Activated T-cell treated with anti-CD3 and anti-CD28 coated beads, Interleukin-2, amount 50 U/mL, for 48 hours (primary cell): ENCODE measurements around the gene FYTTD1.
"Not testable (repeated sequence)": the region's sequence is repeated elsewhere in the genome, so short reads cannot be mapped to it uniquely, and the experiment has no call there.

Experiments
- DNase-seq, 2 experiments: peaks; one replicate each; pipeline ENCODE4 v3.0.0-alpha.2; 2020

Gene FYTTD1

DNA sequence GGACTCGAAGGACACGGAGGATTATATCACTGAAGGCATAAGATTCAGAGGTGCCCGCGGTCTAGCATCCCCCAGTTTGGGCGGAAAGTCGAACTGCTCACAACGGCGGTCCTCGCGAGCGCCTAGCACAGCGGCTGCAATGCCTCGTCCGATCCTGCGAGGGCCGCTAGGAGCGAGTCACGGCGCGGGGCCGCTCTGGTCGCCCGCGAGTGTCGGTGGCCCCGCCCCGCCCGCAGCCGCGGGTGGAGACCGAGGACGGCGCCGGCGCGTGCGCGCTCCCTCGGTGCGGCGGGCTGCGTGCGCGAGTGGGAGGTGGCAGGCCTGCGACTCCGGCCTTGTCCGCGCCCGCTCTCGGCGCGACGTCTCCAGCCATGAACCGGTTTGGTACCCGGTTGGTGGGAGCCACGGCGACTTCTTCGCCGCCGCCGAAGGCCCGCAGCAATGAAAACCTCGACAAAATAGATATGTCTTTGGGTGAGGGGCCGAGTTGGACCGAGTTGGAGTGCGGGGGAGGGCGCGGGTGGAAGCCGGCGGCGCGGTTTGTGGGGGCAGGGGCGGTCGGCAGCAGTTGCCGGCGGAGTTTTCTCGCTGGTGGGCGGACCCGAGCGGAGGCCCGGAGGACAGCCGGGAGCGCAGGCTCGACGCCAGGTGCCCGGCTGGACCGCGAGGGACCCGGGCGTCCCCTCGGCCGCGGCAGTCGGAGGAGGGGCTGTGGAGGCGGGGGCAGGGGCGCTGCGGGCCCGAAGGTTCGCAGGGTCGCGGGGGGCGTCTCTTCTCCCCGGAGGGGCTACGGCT lies at the start of gene FYTTD1:
TSS of gene FYTTD1 (plus strand) at position 283 of the 795 bp plus-strand sequence. CDS start at position 372, 89 bp downstream.
- peak; percentile 86 to 91 for DNase-seq

GRCh38 chr3:197700095-197700494 lies 49.6 kb upstream of the FYTTD1 start:
- no peak for DNase-seq

DNA sequence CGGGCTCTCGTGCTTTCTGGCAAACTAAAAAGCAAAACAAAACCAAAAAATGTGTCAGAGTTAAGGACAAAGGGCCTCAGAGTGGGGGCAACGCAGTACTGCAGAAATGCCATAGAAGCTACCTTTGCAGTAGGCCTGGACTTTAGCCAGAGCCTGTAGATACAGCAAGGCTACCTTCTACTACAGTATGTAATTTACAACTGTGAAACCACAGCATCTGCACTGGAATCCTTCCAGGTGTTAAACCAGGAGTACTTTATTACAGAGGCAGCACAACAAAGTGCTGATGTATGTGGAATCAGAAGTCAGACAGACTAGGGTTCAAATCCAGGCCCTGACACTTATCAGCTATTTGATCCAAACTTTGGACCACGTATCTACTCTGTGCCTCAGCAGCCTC lies 47.8 kb upstream of the FYTTD1 start:
- DNase-seq, result no peak

- no peak for DNase-seq
These were observed 43.0 kb upstream of the FYTTD1 start for GRCh38 chr3:197706658-197707057.

DNA sequence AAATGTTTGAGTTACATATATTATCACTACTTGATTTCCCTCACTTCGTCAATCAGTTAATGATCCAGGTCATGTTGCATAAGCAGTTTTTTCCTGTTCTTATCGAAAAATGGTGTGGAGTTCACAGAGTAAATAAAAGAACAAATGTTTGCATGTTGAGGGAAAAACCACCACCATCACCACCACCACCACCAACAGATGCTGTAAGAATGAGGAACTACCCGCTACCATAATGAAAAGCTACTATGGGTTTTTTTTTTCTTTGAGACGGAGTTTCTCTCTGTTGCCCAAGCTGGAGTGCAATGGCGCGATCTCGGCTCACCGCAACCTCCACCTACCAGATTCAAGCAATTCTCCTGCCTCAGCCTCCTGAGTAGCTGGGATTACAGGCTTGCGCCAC lies 40.5 kb upstream of the FYTTD1 start:
- DNase-seq, result no peak

DNA sequence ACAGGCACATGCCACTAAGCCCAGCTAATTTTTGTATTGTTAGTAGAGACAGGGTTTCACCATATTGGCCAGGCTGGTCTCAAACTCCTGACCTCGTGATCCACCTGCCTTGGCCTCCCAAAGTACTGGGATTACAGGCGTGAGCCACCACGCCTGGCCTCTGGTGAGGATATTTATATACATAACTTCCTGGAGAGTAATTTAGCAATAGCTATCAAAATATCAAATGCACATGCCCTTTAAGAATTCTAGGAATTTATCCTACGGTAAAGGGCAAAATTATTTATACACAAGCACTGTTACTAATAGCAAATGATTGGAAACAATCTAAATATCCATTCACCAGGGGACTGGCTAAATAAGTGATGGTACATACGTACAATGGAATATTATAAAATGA lies 38.7 kb upstream of the FYTTD1 start:
- DNase-seq, result not testable (repeated sequence)

DNA sequence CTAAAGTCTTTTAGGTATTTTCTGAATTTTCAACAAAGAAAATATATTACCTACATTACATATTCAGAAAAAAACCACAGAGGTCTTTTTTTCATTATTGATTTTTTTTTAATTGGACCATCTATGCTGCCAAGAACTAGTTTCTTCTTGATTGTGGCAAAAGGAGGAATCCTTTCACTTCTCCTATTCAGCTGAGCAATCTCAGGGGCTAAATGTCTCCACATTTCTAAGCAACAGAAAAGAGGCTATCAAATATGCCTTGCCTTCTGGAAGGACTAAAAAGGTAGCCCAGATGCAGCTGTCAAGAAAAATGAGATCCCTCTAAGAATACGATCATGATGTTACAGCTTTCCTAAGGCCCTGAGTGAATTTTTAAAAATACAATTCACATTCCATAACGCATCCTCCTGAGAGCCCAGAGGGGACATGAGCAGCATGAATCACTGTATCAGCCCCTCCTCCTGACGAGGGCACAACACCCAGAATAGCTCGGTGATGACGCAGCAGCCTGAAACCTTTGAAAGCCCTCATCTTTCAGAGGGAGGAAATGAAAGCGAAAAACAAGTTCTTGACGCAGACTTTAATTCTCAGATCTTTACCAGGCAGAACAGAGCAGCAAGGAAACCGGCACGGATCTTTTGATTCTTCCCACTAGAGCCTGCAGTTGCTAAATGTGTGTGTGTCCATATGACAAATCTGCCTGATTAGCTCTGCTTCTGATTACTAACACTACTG lies 37.5 kb upstream of the FYTTD1 start:
- DNase-seq, result peak; percentile 87

DNA sequence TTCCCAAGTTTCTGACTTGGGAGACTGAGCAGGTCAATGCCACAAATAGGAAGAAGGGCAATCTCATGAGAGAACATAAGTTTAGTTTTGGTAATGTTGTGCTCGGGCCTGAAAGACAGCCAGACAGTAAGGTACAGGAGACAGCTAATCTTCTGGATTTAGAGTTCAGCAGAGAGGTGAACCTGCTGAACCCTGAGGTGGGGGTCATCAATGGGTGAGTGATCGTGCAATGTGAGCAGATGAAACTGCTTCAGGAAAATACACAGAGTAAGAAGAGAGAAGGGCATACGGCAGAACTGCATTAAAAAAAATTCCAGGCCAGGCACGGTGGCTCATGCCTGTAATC lies 36.2 kb upstream of the FYTTD1 start:
- DNase-seq, result no peak

- DNase-seq, result no peak
These were observed 35.4 kb upstream of the FYTTD1 start for GRCh38 chr3:197714251-197714650.

DNA sequence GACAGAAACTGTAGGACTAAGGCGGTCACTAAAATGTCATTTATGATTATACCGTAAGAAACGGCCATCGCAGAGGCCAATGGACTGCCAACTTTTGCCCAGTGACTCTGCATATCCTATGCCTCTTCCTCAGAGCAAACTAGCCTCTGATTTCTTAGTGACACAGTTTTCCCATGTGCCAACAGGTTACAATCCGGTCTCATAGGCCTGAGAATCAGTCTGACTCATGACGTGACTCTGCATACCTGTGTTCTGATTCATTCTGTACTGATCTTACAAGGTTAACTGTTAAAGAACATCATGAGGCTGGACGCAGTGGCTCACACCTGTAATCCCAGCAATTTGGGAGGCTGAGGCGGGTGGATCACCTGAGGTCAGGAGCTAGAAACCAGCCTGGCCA lies 30.8 kb upstream of the FYTTD1 start:
- DNase-seq, result no peak

DNA sequence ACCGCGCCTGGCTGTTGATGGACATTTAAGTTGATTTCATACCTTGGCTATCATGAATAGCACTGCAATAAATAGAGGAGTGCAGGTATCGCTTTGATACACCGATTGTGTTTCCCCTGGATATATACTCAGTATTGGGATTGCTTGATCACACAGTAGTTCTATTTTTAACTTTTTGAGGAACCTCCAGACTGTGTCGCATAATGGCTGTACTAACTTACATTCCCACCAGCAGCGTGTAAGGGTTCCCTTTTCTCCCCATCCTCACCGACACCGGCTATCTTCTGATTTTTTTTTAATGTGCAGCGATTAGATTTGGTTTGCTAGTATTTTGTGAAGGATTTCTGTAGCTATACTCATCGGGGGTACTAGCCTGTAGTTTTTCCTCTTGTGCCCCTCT lies 29.0 kb upstream of the FYTTD1 start:
- DNase-seq, result no peak

DNA sequence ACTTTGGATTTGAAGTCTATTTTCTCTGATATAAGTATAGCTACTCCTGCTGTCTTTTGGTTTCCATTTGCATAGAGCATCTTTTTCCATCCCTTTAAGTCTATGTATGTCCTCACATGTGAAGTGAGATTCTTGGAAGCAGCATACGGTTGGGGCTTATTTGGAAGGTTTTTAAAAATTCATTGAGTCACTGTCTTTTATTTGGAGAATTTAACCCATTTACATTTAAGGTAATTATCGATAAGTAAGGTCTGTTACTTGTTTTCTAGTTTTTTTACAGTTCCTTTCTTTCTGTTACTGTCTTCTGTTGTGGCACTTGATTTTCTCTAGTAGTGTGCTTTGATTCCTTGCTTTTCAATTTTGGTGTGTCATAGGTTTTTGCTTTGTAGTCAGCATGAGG lies 26.9 kb upstream of the FYTTD1 start:
- DNase-seq, result no peak

DNA sequence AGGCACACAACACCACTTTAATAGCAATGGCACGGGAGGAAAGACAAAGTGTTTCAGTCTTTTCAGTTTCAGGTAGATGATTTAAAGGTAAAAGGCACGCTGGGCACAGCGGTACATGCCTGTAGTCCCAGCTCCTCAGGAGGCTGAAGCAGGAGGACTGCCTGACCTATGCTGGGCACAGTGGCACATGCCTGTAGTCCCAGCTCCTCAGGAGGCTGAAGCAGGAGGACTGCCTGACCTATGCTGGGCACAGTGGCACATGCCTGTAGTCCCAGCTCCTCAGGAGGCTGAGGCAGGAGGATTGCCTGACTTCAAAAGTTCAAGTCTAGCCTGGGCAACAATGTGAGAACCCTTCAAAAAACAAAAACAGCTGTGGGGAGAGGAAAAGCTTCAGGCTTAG lies 21.8 kb upstream of the FYTTD1 start:
- not testable (repeated sequence) for DNase-seq

GRCh38 chr3:197728487-197728886 lies 21.2 kb upstream of the FYTTD1 start:
- no peak for DNase-seq

- no peak for DNase-seq
These were observed 19.5 kb upstream of the FYTTD1 start for GRCh38 chr3:197730200-197730599.

- DNase-seq, result not testable (repeated sequence)
These were observed 18.9 kb upstream of the FYTTD1 start for GRCh38 chr3:197730770-197731169.

DNA sequence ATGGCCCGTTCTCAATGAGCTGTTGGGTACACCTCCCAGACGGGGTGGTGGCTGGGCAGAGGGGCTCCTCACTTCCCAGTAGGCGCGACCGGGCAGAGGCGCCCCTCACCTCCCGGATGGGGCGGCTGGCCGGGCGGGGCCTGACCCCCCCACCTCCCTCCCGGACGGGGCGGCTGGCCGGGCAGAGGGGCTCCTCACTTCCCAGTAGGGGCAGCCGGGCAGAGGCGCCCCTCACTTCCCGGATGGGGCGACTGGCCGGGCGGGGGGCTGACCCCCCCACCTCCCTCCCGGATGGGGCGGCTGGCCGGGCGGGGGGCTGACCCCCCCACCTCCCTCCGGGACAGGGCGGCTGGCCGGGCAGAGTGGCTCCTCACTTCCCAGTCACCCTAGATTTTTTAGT lies 18.2 kb upstream of the FYTTD1 start:
- not testable (repeated sequence) for DNase-seq

DNA sequence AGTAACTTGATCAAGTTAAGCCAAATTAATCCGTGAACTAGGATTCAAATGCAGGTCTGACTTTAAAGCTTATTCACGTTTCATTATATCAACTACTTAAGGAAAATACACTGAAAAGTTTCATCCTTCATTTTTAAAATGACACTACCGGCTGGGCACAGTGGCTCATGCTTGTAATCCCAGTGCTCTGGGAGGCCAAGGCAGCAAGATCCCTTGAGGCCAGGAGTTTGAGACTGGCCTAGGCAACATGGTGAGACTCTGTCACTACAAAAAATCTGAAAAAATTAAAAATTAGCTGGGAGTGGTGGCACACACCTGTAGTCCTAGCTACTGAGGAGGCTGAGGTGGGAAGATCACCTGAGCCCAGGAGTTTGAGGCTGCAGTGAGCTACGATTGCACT lies 16.6 kb upstream of the FYTTD1 start:
- no peak for DNase-seq

- no peak for DNase-seq
These were observed 14.9 kb upstream of the FYTTD1 start for GRCh38 chr3:197734667-197735318.

GRCh38 chr3:197736010-197736490 lies 13.6 kb upstream of the FYTTD1 start:
- DNase-seq, result peak; percentile 67 to 73

DNA sequence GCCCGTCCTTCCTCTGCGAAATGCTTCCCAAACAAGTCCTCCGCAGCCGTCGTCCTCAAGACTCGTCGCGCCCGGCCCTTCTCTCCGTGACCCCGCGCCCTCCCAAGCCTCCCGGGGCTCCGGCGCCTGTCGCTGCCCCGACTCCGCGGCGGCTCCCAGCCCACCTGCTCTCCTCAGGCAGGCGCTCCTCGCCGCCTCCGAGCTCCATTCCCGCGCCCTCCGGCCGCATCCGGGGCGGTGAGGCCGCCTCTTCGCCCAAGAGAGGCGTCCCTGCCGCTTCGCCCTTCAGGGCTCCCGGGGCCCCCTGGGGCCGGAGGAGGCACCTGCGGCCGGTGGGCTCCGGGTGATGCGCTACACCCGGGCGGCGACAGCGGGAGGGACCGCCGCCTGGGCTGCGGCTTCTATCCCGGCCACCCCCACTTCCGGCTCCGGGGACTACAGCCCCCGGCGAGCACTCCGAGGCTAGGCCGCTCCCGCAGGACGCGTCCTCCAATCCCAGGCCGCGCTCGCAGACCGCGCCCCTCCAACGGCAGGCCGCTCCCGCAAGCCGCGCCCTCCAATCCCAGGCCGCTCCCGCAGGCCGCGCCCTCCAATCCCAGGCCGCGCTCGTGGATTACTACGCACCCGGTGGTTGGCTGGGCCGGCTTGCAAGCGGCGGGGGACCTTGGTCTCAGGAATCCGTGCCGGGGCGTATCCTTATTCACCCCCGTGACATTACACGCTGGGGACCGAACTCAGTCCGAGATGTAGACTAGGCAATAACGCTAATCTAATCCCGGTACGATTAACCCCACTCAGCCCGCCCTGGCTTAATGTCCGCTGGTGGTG lies 13.0 kb upstream of the FYTTD1 start, which contains the start of gene RUBCN:
TSS of gene RUBCN (minus strand) at position 414 of the 828 bp plus-strand sequence. CDS start at position 229, 185 bp downstream.
- DNase-seq, result peak; percentile 94 to 96

DNA sequence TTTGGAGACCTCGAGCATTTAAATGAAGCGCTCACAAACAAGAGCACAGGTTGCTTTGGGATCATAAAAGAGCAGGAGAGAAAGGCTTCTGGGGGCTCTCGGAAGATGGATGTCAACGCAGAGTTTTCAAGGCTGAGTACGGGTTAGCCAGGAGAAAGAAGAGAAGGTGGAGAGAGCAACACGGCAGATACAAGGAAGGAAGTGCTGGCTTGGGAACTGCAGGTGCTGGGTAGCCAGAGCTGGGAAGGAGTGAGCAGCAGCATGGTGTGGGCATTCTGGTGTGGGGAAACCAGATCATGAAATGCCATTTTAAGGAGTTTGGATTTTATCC lies 12.4 kb upstream of the FYTTD1 start:
- DNase-seq, result no peak
